ENCODE data around the gene SEC62.
"Not testable (repeated sequence)": the region's sequence is repeated elsewhere in the genome, so short reads cannot be mapped to it uniquely, and the experiment has no call there.

SEC62 gene

GRCh38 chr3:170016057-170016456, 49.5 kb downstream of the SEC62 start:
- DNase-seq (ENCODE audit: low read depth): no peak

GRCh38 chr3:170019306-170019705, 52.7 kb downstream of the SEC62 start:
- DNase-seq (ENCODE audit: low read depth): not testable (repeated sequence)

- no peak for DNase-seq (ENCODE audit: low read depth)
Observed at GRCh38 chr3:170021083-170021482, 54.5 kb downstream of the SEC62 start.

- no peak for DNase-seq (ENCODE audit: low read depth)
Observed at GRCh38 chr3:170022336-170022735, 55.7 kb downstream of the SEC62 start.

DNA sequence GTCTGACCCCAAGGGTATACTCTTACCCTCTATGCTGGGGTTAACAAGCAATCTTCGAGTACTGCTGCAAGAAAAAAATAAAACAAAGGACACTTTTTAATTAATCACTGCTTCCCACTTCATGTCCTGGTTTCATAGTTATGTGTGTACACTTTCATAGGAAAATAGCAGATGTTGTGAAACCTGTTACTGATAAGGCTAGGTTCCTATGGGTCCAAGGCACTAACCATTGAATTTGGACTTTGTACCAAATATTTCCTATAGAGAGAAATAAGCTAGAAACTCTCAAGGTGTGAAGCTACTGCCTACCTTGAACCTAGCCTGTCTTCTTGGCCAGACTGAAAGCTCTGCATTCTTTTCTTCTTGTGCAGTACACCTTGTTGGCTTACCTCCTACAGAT, 56.6 kb downstream of the SEC62 start:
- no peak for DNase-seq (ENCODE audit: low read depth)

- no peak for DNase-seq (ENCODE audit: low read depth)
Observed at GRCh38 chr3:170024581-170024980, 58.0 kb downstream of the SEC62 start.

DNA sequence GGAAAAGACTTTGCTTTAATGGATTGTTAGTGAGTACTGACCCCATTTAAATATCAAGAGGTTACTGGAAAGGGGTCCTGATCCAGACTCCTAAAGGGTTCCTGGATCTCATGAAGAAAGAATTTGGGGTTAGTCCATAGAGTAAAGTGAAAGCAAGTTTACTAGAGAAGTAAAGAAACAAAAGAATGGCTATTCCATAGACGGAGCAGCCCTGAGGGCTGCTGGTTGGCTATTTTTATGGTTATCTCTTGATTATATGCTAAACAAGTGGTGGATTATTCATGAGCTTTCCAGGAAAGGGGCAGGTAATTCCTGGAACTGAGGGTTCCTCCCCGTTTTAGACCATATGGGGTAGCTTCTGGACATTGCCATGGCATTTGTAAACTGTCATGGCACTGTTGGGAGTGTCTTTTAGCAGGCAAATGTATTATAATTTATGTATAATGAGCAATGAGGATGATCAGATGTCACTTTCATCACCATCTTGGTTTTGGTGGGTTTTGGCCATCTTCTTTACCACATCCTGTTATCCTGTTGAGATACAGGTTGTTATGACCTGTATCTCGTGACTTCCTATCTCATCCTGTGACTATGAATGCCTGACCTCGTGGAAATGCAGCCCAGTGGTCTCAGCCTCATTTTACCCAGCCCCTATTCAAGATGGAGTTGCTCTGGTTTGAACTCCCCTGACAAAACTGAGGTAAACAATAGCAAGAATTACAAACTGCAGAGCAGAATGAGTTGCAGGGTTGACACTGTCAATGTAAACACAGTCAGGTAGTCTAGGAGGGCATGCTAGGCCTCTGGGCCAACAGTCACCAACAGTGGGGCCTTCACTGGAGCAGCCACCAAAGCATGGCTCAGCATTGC, 60.9 kb downstream of the SEC62 start:
- no peak for DNase-seq (ENCODE audit: low read depth)

- DNase-seq (ENCODE audit: low read depth): no peak
Observed at GRCh38 chr3:170033489-170033888, 66.9 kb downstream of the SEC62 start.

DNA sequence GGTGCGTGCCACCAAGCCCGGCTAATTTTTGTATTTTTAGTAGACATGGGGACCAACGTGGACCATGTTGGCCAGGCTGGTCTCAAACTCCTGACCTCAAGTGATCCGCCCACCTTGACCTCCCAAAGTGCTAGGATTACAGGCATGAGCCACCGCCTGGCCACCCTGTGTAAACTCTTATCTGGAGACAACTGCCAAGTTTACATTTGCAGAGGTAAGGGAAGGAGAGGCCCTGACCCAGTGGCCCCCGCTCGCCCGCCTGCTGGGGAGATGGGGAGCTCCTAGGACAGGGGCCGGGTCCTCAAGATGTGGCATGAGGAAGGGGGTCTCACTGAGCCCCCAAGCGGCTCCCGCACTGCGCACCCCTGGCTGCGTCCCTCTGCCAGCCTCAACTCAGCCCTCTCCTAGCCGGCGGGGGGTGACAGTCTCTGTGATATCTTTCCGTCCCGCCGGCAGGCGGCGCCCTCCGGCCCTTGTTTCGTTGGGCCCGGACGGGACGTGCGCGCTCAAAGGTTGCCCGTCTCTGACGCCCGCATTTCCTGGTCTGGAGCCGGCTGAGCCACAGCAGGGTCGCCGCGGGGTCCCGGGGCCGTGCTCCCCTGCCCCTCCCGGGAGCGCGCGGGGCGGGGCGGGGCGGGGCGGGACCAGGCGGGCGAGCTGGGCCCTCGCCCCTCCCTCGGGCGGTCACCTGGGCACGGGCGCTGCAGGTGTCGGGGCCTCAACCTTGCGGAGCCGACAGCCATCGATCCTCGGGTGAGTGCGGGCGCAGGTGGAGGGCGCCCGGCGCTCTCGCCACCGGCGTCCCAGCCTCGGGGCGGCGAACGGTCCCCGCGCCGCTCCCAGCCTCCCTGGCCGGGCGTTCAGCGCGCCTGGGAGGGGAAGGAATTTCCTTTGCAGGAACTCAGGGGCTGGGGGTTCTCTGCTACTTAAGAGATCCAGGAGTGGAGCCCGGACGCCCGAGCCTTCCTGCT, 71.1 kb downstream of the SEC62 start, which contains the start of gene GPR160:
TSS of gene GPR160 (plus strand) at position 533 of the 971 bp plus-strand sequence. CDS start 45,978 bp downstream, outside the sequence.
- peak; percentile 70 for DNase-seq (ENCODE audit: low read depth)

- DNase-seq (ENCODE audit: low read depth): no peak
Observed at GRCh38 chr3:170038434-170039110, 72.0 kb downstream of the SEC62 start.

DNA sequence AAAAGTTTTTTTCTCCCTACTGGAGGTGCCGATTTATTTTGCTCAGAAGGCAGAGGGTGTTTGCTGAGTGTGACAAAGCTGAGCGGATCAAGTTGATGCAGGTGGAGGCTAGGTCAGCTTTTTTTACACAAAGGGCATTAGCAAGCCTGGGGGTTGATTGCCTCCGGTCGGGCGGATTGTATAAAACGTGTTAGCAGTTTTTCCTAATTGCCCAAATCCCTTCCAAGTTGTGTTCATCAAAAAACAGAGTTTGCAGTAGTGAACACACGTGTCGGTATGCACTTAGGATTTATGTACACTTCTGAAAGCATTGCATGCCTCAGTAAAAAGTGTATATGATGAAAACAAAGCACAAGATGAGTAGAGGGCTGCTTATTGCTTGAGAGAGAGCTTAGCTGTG, 73.8 kb downstream of the SEC62 start:
- no peak for DNase-seq (ENCODE audit: low read depth)

DNA sequence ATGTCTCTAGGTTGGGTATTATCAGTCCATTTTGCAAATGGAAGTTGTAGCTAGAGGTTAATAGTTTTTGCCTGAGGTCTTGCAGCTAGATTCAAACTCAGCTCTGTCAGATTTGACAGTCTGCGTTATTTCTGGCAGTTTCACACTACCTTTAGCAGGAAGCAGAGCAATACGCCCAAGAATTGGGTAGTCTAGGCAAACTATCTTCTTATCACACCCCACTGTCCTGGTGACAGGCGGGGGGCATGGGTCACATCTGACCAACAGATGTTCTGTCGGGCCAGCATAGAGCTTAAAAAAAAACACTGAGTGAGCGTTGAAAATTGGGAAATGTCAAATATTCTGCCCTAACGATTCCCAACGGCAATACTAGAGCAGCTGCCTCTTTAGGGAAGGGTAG, 76.9 kb downstream of the SEC62 start:
- DNase-seq (ENCODE audit: low read depth): no peak

- DNase-seq (ENCODE audit: low read depth): no peak
Observed at GRCh38 chr3:170044271-170044670, 77.7 kb downstream of the SEC62 start.

- no peak for DNase-seq (ENCODE audit: low read depth)
Observed at GRCh38 chr3:170044795-170045244, 78.2 kb downstream of the SEC62 start.

DNA sequence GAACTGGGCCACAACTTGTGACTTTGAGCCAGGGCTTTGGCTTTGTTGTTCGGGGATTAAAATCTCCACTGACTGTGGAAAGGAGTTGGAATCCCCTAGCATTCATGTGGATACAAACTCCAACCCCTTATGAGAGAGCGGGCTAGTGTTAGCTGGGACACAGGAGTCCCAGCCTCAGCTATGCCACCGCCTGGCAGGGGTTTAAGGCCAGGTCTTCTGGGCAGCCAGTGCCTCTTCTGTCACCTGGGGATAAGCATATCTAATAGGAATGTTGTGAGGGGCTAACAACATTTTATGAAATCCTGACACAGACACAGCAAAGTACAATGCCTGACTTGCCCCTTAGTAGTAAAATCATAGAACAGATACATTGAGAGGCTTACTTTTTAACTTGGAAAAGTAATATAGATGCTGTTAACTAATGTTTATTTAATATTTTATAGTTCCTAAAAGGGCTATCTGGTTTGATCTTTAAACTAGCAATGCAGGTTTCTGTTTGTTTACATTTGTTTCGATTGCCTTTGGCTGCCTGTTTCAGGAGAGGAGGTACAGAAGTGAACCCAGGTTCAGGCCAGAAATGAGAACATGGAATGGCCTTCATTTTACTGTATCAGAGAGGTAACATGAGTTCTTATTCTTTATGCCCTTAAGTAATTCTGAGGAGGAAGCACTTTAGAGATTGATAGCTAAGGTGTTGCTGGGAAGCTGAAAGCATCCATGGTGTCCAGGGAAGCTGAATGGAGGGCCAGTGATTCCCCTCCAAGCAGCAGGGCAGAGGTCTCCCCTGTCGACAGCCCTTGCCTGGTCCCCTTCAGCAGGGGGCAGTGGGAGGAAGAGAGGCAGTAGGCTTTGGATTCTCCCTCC, 79.9 kb downstream of the SEC62 start:
- DNase-seq (ENCODE audit: low read depth): no peak

DNA sequence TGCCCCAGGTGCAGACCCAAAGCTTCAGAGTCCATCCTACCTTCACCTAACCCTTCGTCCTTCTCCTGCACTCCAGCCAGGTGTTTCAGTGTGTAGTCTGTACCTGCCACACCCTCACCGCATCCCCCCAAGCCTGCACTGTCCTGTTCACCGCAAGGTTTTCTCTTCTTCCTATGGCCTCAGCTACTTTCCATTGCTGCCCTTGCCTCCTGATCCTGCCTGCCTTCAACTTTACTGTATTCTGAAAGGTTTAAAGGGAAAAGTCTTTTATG, 80.5 kb downstream of the SEC62 start:
- no peak for DNase-seq (ENCODE audit: low read depth)

Measured in stimulated activated CD8-positive, alpha-beta memory T cell treated with anti-CD3 and anti-CD28 coated beads, Interleukin-15, amount 100 ng/mL, for 24 hours (primary cell).